Mesenchymal stem cell (in vitro differentiated cells and primary cell): ENCODE measurements around the gene RALGAPA2.

Experiments
- DNase-seq: peaks from one replicate; pipeline ENCODE4 v3.0.0-alpha.2; 2013
- H2AFZ ChIP-seq: one replicate; pipeline ENCODE4 v1.6.1; 2013; ENCODE audit warnings: low read depth, mild to moderate bottlenecking, control low read depth, inconsistent platforms, low read length, moderate library complexity
- H2AK5ac ChIP-seq: 2 replicates; pipeline ENCODE4 v1.6.1; 2013; ENCODE audit warnings: low read length, moderate library complexity, mild to moderate bottlenecking, inconsistent platforms; ENCODE audit not compliant: severe bottlenecking
- H2BK120ac ChIP-seq: one replicate; pipeline ENCODE4 v1.6.1; 2013; ENCODE audit warnings: low read depth, mild to moderate bottlenecking, inconsistent platforms, low read length, moderate library complexity
- H2BK12ac ChIP-seq, 2 experiments: one replicate each; pipeline ENCODE4 v1.6.1; 2013; ENCODE audit warnings: inconsistent platforms in 2 of 2, low read length in 2 of 2, mild to moderate bottlenecking in 2 of 2, moderate library complexity in 2 of 2, control low read depth in 1 of 2
- H2BK15ac ChIP-seq: one replicate; pipeline ENCODE4 v1.6.1; 2013; ENCODE audit warnings: mild to moderate bottlenecking, low read depth, inconsistent platforms; ENCODE audit not compliant: poor library complexity, severe bottlenecking
- H2BK5ac ChIP-seq: 2 replicates; pipeline ENCODE4 v1.6.1; 2013; ENCODE audit warnings: low read depth, mild to moderate bottlenecking, low read length, control low read depth, inconsistent platforms; ENCODE audit not compliant: poor library complexity, severe bottlenecking
- H3K14ac ChIP-seq, 2 experiments: one replicate each; pipeline ENCODE4 v1.6.1; 2013; ENCODE audit warnings: inconsistent platforms in 2 of 2, low read length in 2 of 2, control low read depth in 1 of 2, mild to moderate bottlenecking in 1 of 2, moderate library complexity in 1 of 2
- H3K18ac ChIP-seq, 2 experiments: one replicate each; pipeline ENCODE4 v1.6.1; 2013; ENCODE audit warnings: inconsistent platforms in 2 of 2, low read length in 2 of 2, control low read depth in 1 of 2, low read depth in 1 of 2, mild to moderate bottlenecking in 1 of 2
- H3K23ac ChIP-seq, 2 experiments: one replicate each; pipeline ENCODE4 v1.6.1; 2013; ENCODE audit warnings: inconsistent platforms in 2 of 2, low read length in 2 of 2, mild to moderate bottlenecking in 2 of 2, moderate library complexity in 2 of 2, control low read depth in 1 of 2
- H3K27ac ChIP-seq: 2 replicates; pipeline ENCODE4 v1.5.1; 2013; ENCODE audit warnings: mild to moderate bottlenecking, moderate library complexity, low read length, control low read depth, inconsistent platforms; ENCODE audit not compliant: poor library complexity, severe bottlenecking
- H3K27me3 ChIP-seq, 2 experiments: 2 replicates each; pipeline versions ENCODE4 v1.6.1 to v1.7.0; 2013; ENCODE audit warnings: low read length in 2 of 2, mild to moderate bottlenecking in 2 of 2, moderate library complexity in 2 of 2, control low read depth in 1 of 2, inconsistent platforms in 1 of 2; ENCODE audit not compliant: control insufficient read depth in 1 of 2, insufficient read depth in 1 of 2
- H3K36me3 ChIP-seq, 2 experiments: 2 replicates each; pipeline versions ENCODE4 v1.6.1 to v1.7.0; 2013; ENCODE audit warnings: low read length in 2 of 2, control low read depth in 1 of 2, inconsistent platforms in 1 of 2, low read depth in 1 of 2, mild to moderate bottlenecking in 1 of 2; ENCODE audit not compliant: insufficient read depth in 2 of 2, control insufficient read depth in 1 of 2
- H3K4ac ChIP-seq, 2 experiments: one replicate each; pipeline ENCODE4 v1.6.1; 2013; ENCODE audit warnings: inconsistent platforms in 2 of 2, low read length in 2 of 2, mild to moderate bottlenecking in 2 of 2, moderate library complexity in 2 of 2, control low read depth in 1 of 2, low read depth in 1 of 2
- H3K4me1 ChIP-seq: 2 replicates; pipeline ENCODE4 v1.6.1; 2013; ENCODE audit warnings: low read depth, low read length, control low read depth; ENCODE audit not compliant: control insufficient read depth, insufficient read depth
- H3K4me2 ChIP-seq: 2 replicates; pipeline ENCODE4 v1.6.1; 2013; ENCODE audit warnings: low read length, mild to moderate bottlenecking, inconsistent platforms; ENCODE audit not compliant: poor library complexity, severe bottlenecking
- H3K4me3 ChIP-seq, 2 experiments: 2 replicates each; pipeline versions ENCODE4 v1.5.1 to v1.7.0; 2013; ENCODE audit warnings: low read length in 2 of 2, mild to moderate bottlenecking in 2 of 2, control low read depth in 1 of 2, low read depth in 1 of 2; ENCODE audit not compliant: insufficient read depth in 1 of 2
- H3K79me1 ChIP-seq: replicated peaks from 2 replicates; pipeline ENCODE4 v1.6.1; 2013; ENCODE audit warnings: mild to moderate bottlenecking, control low read depth, low read length, inconsistent platforms; ENCODE audit not compliant: poor library complexity, severe bottlenecking
- H3K9ac ChIP-seq: 2 replicates; pipeline ENCODE4 v1.7.0; 2013; ENCODE audit warnings: mild to moderate bottlenecking, low read length, moderate library complexity
- H3K9me3 ChIP-seq: 2 replicates; pipeline ENCODE4 v1.7.0; 2013; ENCODE audit warnings: mild to moderate bottlenecking, low read length; ENCODE audit not compliant: control insufficient read depth
- H4K8ac ChIP-seq: one replicate; pipeline ENCODE4 v1.6.1; 2013; ENCODE audit warnings: inconsistent platforms, mild to moderate bottlenecking, low read length, moderate library complexity
- H4K91ac ChIP-seq: one replicate; pipeline ENCODE4 v1.6.1; 2013; ENCODE audit warnings: mild to moderate bottlenecking, low read length, inconsistent platforms
- WGBS: methylation state at CpG from one replicate; pipeline ENCODE4 v1.1.7; 2013; ENCODE audit warnings: mixed read lengths; 5-methylcytosine and 5-hydroxymethylcytosine counted together

The RALGAPA2 gene

GRCh38 chr20:20712004-20712473, 405 bp downstream of the RALGAPA2 start:
- H3K79me1 ChIP-seq: peaks cover 18% of the 10 kb centered on the region
- H3K4me1 ChIP-seq: peaks cover 9% of the 10 kb centered on the region
- no peak overlapping the region for H2AK5ac ChIP-seq
- peak overlapping the region in 1 of 2 experiments; percentile 79 for H3K14ac ChIP-seq
- no peak overlapping the region for H2BK120ac ChIP-seq
- H3K27ac ChIP-seq: no peak overlapping the region
- peak overlapping the region; percentile 75 to 85 for H3K4me3 ChIP-seq
- peak overlapping the region; percentile 98 for H2AFZ ChIP-seq
- H3K27me3 ChIP-seq: no peaks in the 10 kb centered on the region
- peak overlapping the region; percentile 21 for H2BK15ac ChIP-seq
- peak overlapping the region in 1 of 2 experiments; percentile 41 for H3K4ac ChIP-seq
- H3K36me3 ChIP-seq: no peaks in the 10 kb centered on the region
- no peak overlapping the region for H2BK5ac ChIP-seq
- peak overlapping the region; percentile 82 for H3K9ac ChIP-seq
- H3K9me3 ChIP-seq: no peaks in the 10 kb centered on the region
- WGBS: 2% methylated on average over 22 of the region's 33 CpGs
- no peak for DNase-seq
- H3K4me2 ChIP-seq: peak overlapping the region; percentile 98
- H3K18ac ChIP-seq: peak overlapping the region in 1 of 2 experiments; percentile 61
- H4K91ac ChIP-seq: no peak overlapping the region
- H3K23ac ChIP-seq: peak overlapping the region in 1 of 2 experiments; percentile 89
- no peak overlapping the region for H4K8ac ChIP-seq
- H2BK12ac ChIP-seq: no peak overlapping the region

GRCh38 chr20:20711413-20711812, 1.0 kb downstream of the RALGAPA2 start:
- Histone ChIP-seq H2BK120ac (no peak overlapping the region), H3K36me3 (no peaks in the 10 kb centered on the region), H3K4me2 (peak overlapping the region; percentile 28), H3K23ac (peak overlapping the region; percentile 7 to 60), H3K14ac (peak overlapping the region in 1 of 2 experiments; percentile 83), H3K27ac (no peak overlapping the region), H3K79me1 (peaks cover 18% of the 10 kb centered on the region), H2BK12ac (no peak overlapping the region), H3K4me1 (peaks cover 9% of the 10 kb centered on the region), H4K91ac (no peak overlapping the region), H2BK5ac (no peak overlapping the region), H3K18ac (no peak overlapping the region), H3K27me3 (no peaks in the 10 kb centered on the region), H2AFZ (peak overlapping the region; percentile 18), H3K9ac (peak overlapping the region; percentile 82), H3K9me3 (no peaks in the 10 kb centered on the region), H4K8ac (no peak overlapping the region), H3K4me3 (peak overlapping the region in 1 of 2 experiments; percentile 85), H2AK5ac (no peak overlapping the region), H3K4ac (no peak overlapping the region), H2BK15ac (no peak overlapping the region)
- 61% methylated on average over 3 of the region's 3 CpGs for WGBS
- DNase-seq: no peak

- Histone ChIP-seq H3K4me2 (no peak overlapping the region), H3K9ac (no peak overlapping the region), H3K4ac (no peak overlapping the region), H3K23ac (no peak overlapping the region), H2BK15ac (no peak overlapping the region), H2AK5ac (no peak overlapping the region), H3K36me3 (no peaks in the 10 kb centered on the region), H3K27me3 (no peaks in the 10 kb centered on the region), H2BK120ac (no peak overlapping the region), H3K14ac (no peak overlapping the region), H3K4me3 (peak overlapping the region in 1 of 2 experiments; percentile 85), H2BK12ac (no peak overlapping the region), H3K9me3 (no peaks in the 10 kb centered on the region), H3K27ac (no peak overlapping the region), H2AFZ (no peak overlapping the region), H3K79me1 (peaks cover 18% of the 10 kb centered on the region), H4K91ac (no peak overlapping the region), H3K18ac (no peak overlapping the region), H3K4me1 (peaks cover 9% of the 10 kb centered on the region), H4K8ac (no peak overlapping the region), H2BK5ac (no peak overlapping the region)
- DNase-seq: no peak
- 71% methylated on average over 4 of the region's 6 CpGs for WGBS
Observed at GRCh38 chr20:20710443-20711315, 1.8 kb downstream of the RALGAPA2 start.

GRCh38 chr20:20709887-20710286, 2.6 kb downstream of the RALGAPA2 start:
- Histone ChIP-seq H3K36me3 (no peaks in the 10 kb centered on the region), H2BK15ac (no peak overlapping the region), H3K9me3 (no peaks in the 10 kb centered on the region), H2BK12ac (no peak overlapping the region), H3K27me3 (no peaks in the 10 kb centered on the region), H4K8ac (no peak overlapping the region), H3K4ac (no peak overlapping the region), H2BK120ac (no peak overlapping the region), H4K91ac (no peak overlapping the region), H3K4me1 (peaks cover 9% of the 10 kb centered on the region), H3K9ac (no peak overlapping the region), H3K4me3 (no peak overlapping the region), H3K4me2 (no peak overlapping the region), H3K27ac (no peak overlapping the region), H3K79me1 (peaks cover 22% of the 10 kb centered on the region), H3K18ac (no peak overlapping the region), H3K23ac (no peak overlapping the region), H3K14ac (no peak overlapping the region), H2AK5ac (no peak overlapping the region), H2AFZ (no peak overlapping the region), H2BK5ac (no peak overlapping the region)
- 92% methylated on average over 2 of the region's 3 CpGs for WGBS
- no peak for DNase-seq
